Measurements from ENCODE around the gene LRRC4B. TPM values are rescaled to one million over a fixed set of nuclear protein-coding genes. Genes with fewer than 3 reads are reported as not detected.
A peak's percentile ranks its signal among the peaks of the same experiment; 100 is the strongest.

LRRC4B gene
- total and polyA plus RNA-seq, 2 of the 13 experiments (the other 11 are each of a cell fraction or from before 2014, with no cell fraction given), result not detected

- TF ChIP-seq, protein P1, sequence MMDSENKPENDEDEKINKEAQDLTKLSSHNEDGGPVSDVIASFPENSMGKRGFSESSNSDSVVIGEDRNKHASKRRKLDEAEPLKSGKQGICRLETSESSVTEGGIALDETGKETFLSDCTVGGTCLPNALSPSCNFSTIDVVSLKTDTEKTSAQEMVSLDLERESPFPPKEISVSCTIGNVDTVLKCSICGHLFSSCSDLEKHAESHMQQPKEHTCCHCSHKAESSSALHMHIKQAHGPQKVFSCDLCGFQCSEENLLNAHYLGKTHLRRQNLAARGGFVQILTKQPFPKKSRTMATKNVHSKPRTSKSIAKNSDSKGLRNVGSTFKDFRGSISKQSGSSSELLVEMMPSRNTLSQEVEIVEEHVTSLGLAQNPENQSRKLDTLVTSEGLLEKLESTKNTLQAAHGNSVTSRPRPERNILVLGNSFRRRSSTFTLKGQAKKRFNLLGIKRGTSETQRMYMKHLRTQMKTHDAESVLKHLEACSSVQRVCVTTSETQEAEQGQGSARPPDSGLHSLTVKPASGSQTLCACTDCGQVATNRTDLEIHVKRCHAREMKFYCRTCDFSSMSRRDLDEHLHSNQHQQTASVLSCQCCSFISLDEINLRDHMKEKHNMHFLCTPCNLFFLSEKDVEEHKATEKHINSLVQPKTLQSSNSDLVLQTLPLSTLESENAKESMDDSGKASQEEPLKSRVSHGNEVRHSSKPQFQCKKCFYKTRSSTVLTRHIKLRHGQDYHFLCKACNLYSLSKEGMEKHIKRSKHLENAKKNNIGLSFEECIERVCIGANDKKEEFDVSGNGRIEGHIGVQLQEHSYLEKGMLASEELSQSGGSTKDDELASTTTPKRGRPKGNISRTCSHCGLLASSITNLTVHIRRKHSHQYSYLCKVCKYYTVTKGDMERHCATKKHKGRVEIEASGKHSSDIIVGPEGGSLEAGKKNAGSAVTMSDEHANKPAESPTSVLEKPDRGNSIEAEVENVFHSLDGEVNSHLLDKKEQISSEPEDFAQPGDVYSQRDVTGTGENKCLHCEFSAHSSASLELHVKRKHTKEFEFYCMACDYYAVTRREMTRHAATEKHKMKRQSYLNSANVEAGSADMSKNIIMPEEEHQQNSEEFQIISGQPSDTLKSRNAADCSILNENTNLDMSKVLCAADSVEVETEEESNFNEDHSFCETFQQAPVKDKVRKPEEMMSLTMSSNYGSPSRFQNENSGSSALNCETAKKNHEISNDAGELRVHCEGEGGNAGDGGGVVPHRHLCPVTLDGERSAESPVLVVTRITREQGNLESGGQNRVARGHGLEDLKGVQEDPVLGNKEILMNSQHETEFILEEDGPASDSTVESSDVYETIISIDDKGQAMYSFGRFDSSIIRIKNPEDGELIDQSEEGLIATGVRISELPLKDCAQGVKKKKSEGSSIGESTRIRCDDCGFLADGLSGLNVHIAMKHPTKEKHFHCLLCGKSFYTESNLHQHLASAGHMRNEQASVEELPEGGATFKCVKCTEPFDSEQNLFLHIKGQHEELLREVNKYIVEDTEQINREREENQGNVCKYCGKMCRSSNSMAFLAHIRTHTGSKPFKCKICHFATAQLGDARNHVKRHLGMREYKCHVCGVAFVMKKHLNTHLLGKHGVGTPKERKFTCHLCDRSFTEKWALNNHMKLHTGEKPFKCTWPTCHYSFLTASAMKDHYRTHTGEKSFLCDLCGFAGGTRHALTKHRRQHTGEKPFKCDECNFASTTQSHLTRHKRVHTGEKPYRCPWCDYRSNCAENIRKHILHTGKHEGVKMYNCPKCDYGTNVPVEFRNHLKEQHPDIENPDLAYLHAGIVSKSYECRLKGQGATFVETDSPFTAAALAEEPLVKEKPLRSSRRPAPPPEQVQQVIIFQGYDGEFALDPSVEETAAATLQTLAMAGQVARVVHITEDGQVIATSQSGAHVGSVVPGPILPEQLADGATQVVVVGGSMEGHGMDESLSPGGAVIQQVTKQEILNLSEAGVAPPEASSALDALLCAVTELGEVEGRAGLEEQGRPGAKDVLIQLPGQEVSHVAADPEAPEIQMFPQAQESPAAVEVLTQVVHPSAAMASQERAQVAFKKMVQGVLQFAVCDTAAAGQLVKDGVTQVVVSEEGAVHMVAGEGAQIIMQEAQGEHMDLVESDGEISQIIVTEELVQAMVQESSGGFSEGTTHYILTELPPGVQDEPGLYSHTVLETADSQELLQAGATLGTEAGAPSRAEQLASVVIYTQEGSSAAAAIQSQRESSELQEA (CRISPR knock-in tag; IDR thresholded peaks at IDR 0.05; ENCODE audit: not compliant biosample characterization), result no peak
- TF ChIP-seq SMAD3 (CRISPR knock-in tag; IDR thresholded peaks at IDR 0.05), result no peak
- peak; percentile 84 for TF ChIP-seq ZFX (CRISPR knock-in tag; IDR thresholded peaks at IDR 0.05; ENCODE audit: low read depth)
- TF ChIP-seq TBP (CRISPR knock-in tag; IDR thresholded peaks at IDR 0.05), result no peak
- no peak for TF ChIP-seq FOXA1 (IDR thresholded peaks at IDR 0.05)
- no peak for TF ChIP-seq FOXA1 (CRISPR knock-in tag; IDR thresholded peaks at IDR 0.05)
- TF ChIP-seq ZNF766 (CRISPR knock-in tag; IDR thresholded peaks at IDR 0.05; ENCODE audit: borderline replicate concordance), result no peak
- no peak for TF ChIP-seq ZNF296 (CRISPR knock-in tag; conservative IDR thresholded peaks at IDR 0.05)
- TF ChIP-seq BORCS8-MEF2B (CRISPR knock-in tag; IDR thresholded peaks at IDR 0.05), result no peak
- no peak for TF ChIP-seq SAP130 (CRISPR knock-in tag; IDR thresholded peaks at IDR 0.05; ENCODE audit: low read depth)
- no peak for TF ChIP-seq ZC3H4 (CRISPR knock-in tag; IDR thresholded peaks at IDR 0.05; ENCODE audit: borderline replicate concordance)
- TF ChIP-seq ZFAT (CRISPR knock-in tag; conservative IDR thresholded peaks at IDR 0.05), result no peak
- TF ChIP-seq HINFP (CRISPR knock-in tag; IDR thresholded peaks at IDR 0.05; ENCODE audit: low read depth), result no peak
- TF ChIP-seq ZNF430 (CRISPR knock-in tag; IDR thresholded peaks at IDR 0.05), result no peak
- no peak for TF ChIP-seq GATAD1 (CRISPR knock-in tag; IDR thresholded peaks at IDR 0.05)
- TF ChIP-seq SIX1 (CRISPR knock-in tag; IDR thresholded peaks at IDR 0.05; ENCODE audit: borderline replicate concordance), result no peak
- TF ChIP-seq HNRNPK (IDR thresholded peaks at IDR 0.05; ENCODE audit: low read depth, low read length, poor library complexity, severe bottlenecking), result peak; percentile 45
- TF ChIP-seq ZNF383 (CRISPR knock-in tag; IDR thresholded peaks at IDR 0.05; ENCODE audit: borderline replicate concordance), result no peak
- no peak for TF ChIP-seq RBM22 (optimal IDR thresholded peaks at IDR 0.05; ENCODE audit: low read length)
- TF ChIP-seq, protein P2, sequence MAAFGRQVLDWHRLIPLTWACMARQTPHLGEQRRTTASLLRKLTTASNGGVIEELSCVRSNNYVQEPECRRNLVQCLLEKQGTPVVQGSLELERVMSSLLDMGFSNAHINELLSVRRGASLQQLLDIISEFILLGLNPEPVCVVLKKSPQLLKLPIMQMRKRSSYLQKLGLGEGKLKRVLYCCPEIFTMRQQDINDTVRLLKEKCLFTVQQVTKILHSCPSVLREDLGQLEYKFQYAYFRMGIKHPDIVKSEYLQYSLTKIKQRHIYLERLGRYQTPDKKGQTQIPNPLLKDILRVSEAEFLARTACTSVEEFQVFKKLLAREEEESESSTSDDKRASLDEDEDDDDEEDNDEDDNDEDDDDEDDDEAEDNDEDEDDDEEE (CRISPR knock-in tag; IDR thresholded peaks at IDR 0.05), result no peak
Measured at GRCh38 chr19:50513746-50514345, 54.4 kb downstream of the LRRC4B start, which contains the start of gene ASPDH (continued).

Measured in HepG2 (cell line).